Neural progenitor cell (in vitro differentiated cells): ENCODE data around the gene ZC3H4.

Experiments
- EZH2 ChIP-seq: fragments of 200-600 bp; sonication (generic); IDR thresholded peaks from 2 replicates; pipeline ENCODE4 v1.6.1; 2017; ENCODE audit warnings: antibody characterized with exemption, mild to moderate bottlenecking, moderate library complexity
- EZH2phosphoT487 ChIP-seq: fragments of 200-600 bp; sonication (generic); IDR thresholded peaks from 2 replicates; pipeline ENCODE4 v1.6.1; 2017; ENCODE audit warnings: antibody characterized with exemption
- TF ChIP-seq, protein P1 (sequence below): fragments of 200-600 bp; sonication (generic); IDR thresholded peaks from 2 replicates; pipeline ENCODE4 v1.5.1; 2017; ENCODE audit warnings: antibody characterized with exemption, mild to moderate bottlenecking

DNA sequence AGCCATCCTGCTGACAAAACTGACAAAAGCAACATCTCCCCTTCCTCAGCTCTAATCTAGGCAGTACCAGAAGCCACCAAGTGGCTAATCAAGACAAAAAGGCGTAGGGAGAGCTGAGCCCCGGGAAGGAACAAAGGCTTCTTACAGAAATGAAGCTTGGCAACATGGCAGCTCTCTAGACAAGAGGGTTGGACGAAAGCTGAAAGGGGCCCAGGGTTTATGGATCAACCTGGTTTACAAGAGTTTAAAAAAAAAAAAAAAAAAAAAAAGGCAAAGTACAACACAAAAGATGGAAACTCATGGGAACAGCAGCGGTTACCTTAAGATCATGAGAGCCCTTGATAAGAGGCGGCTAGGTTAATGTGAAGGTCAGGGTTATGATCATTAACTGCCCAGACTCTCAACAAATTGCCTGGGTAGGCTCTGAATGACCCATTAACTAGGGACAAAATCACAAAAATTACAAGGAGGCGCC lies 14.0 kb downstream of the ZC3H4 start:
- TF ChIP-seq EZH2phosphoT487 (no peak), EZH2 (no peak)
- TF ChIP-seq, protein P1, sequence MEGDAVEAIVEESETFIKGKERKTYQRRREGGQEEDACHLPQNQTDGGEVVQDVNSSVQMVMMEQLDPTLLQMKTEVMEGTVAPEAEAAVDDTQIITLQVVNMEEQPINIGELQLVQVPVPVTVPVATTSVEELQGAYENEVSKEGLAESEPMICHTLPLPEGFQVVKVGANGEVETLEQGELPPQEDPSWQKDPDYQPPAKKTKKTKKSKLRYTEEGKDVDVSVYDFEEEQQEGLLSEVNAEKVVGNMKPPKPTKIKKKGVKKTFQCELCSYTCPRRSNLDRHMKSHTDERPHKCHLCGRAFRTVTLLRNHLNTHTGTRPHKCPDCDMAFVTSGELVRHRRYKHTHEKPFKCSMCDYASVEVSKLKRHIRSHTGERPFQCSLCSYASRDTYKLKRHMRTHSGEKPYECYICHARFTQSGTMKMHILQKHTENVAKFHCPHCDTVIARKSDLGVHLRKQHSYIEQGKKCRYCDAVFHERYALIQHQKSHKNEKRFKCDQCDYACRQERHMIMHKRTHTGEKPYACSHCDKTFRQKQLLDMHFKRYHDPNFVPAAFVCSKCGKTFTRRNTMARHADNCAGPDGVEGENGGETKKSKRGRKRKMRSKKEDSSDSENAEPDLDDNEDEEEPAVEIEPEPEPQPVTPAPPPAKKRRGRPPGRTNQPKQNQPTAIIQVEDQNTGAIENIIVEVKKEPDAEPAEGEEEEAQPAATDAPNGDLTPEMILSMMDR = no peak
